ENCODE data around the gene ATG101. TPM values are rescaled to one million over a fixed set of nuclear protein-coding genes. Genes with fewer than 3 reads are reported as not detected.

The ATG101 gene
- polyA plus RNA-seq, 1 experiment: 97.3 TPM

GRCh38 chr12:52119398-52120254 lies 49.8 kb downstream of the ATG101 start:
- Histone ChIP-seq H3K27me3 (ENCODE audit: control insufficient read depth, insufficient read depth, low read length) (peaks cover 11% of the 10 kb centered on the region), H3K4me3 (ENCODE audit: low read depth, low read length) (no peak overlapping the region), H3K27ac (ENCODE audit: low read depth, low read length) (no peak overlapping the region), H3K9me3 (ENCODE audit: control insufficient read depth, insufficient read depth, low read length) (no peaks in the 10 kb centered on the region; the same call in 1 of the 2 replicates)
- TF ChIP-seq CTCF (IDR thresholded peaks at IDR 0.05; ENCODE audit: low read depth, low read length): peak; percentile 66
- ChIA-PET CTCF (interaction anchor here (0.5 to 10.9 kb wide), 16 partner anchors 10 to 1294 kb away, joined by 3 to 228 read pairs (median 4); no protein-coding TSS in a partner anchor), POLR2A (no interaction called here)
- DNase-seq (ENCODE audit: low read depth, low spot score): no peak

- ChIA-PET POLR2A (interaction anchor here (0.6 to 1.1 kb wide), 2 partner anchors 33 to 96 kb away, joined by 3 to 4 read pairs; no protein-coding TSS in a partner anchor), CTCF (interaction anchor here (0.6 to 10.9 kb wide), 12 partner anchors 9 to 1957 kb away, joined by 3 to 228 read pairs (median 6); no protein-coding TSS in a partner anchor)
- Histone ChIP-seq H3K27me3 (ENCODE audit: control insufficient read depth, insufficient read depth, low read length) (peaks cover 12% of the 10 kb centered on the region), H3K9me3 (ENCODE audit: control insufficient read depth, insufficient read depth, low read length) (no peaks in the 10 kb centered on the region; the same call in 1 of the 2 replicates), H3K4me3 (ENCODE audit: low read depth, low read length) (no peak overlapping the region), H3K27ac (ENCODE audit: low read depth, low read length) (peak overlapping the region; percentile 47)
- no peak for TF ChIP-seq CTCF (IDR thresholded peaks at IDR 0.05; ENCODE audit: low read depth, low read length)
- no peak for DNase-seq (ENCODE audit: low read depth, low spot score)
These were observed 51.4 kb downstream of the ATG101 start for GRCh38 chr12:52120951-52121823.

- H3K9me3 ChIP-seq (ENCODE audit: control insufficient read depth, insufficient read depth, low read length): no peaks in the 10 kb centered on the region; the same call in 1 of the 2 replicates
- H3K4me3 ChIP-seq (ENCODE audit: low read depth, low read length): no peak overlapping the region
- H3K27me3 ChIP-seq (ENCODE audit: control insufficient read depth, insufficient read depth, low read length): peaks cover 13% of the 10 kb centered on the region
- DNase-seq (ENCODE audit: low read depth, low spot score): peak; percentile 15
- TF ChIP-seq CTCF (IDR thresholded peaks at IDR 0.05; ENCODE audit: low read depth, low read length): peak; percentile 75
- POLR2A ChIA-PET: interaction anchor here (0.6 to 1.1 kb wide), 2 partner anchors 32 to 97 kb away, joined by 3 to 4 read pairs; no protein-coding TSS in a partner anchor
- CTCF ChIA-PET: interaction anchor here (0.6 to 10.9 kb wide), 12 partner anchors 8 to 118 kb away, joined by 3 to 228 read pairs (median 6); no protein-coding TSS in a partner anchor
- peak overlapping the region; percentile 47 for H3K27ac ChIP-seq (ENCODE audit: low read depth, low read length)
These were observed 52.2 kb downstream of the ATG101 start for GRCh38 chr12:52121824-52122539.

GRCh38 chr12:52122540-52122871 lies 52.7 kb downstream of the ATG101 start:
- ChIA-PET CTCF (interaction anchor here (0.6 to 10.9 kb wide), 6 partner anchors 8 to 118 kb away, joined by 4 to 228 read pairs (median 8); no protein-coding TSS in a partner anchor), POLR2A (no interaction called here)
- peaks cover 13% of the 10 kb centered on the region for H3K27me3 ChIP-seq (ENCODE audit: control insufficient read depth, insufficient read depth, low read length)
- TF ChIP-seq CTCF (IDR thresholded peaks at IDR 0.05; ENCODE audit: low read depth, low read length): no peak
- no peak overlapping the region for H3K4me3 ChIP-seq (ENCODE audit: low read depth, low read length)
- H3K9me3 ChIP-seq (ENCODE audit: control insufficient read depth, insufficient read depth, low read length): no peaks in the 10 kb centered on the region; the same call in 1 of the 2 replicates
- no peak for DNase-seq (ENCODE audit: low read depth, low spot score)
- no peak overlapping the region for H3K27ac ChIP-seq (ENCODE audit: low read depth, low read length)
